Measurements from ENCODE around the gene AMIGO1. TPM values are rescaled to one million over a fixed set of nuclear protein-coding genes. Genes with fewer than 3 reads are reported as not detected.

Gene AMIGO1
- total and polyA plus RNA-seq, 10 of the 15 experiments (the other 5 are each of a cell fraction or from before 2014, with no cell fraction given): 0.02 to 0.28 (median 0.08) TPM; not detected in 1

DNA sequence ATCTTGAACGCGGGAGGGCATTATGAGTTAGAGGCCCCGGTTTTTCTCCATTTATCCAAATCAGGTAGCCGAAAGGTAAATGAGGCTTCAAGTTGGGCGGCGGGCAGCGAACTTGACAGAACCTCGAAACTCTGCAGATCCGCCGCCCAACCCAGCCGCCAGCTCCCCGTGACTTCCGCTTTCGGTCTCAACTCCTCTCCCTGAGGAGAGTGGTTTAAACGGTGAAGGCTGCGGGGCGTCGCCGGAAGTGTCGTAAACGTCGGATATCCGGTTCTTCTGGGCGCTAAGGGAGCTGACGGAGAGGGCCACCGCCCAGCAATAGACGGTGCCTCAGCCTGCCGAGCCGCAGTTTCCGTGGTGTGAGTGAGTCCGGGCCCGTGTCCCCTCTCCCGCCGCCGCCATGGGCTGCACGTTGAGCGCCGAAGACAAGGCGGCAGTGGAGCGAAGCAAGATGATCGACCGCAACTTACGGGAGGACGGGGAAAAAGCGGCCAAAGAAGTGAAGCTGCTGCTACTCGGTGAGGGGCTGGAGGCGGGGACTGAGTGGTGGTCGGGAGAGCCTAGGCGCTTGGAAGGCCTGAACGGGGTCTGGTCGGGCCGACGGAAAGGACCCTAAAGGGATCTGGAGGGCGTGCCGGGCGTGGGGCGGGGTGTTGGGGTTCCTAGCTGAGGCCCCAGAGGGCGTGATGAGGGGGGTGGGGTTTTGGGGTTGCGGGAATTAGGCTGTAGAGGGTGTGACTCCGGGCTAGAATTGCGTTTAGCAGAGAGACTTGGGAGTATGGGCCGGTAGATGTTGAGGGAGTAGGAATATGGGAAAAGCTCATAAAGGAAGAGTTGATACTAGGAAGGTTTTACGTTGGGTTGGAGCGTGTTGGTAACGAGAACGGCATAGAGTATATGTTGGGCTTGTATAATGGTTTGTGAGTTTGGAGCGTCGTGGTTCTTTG is 39.1 kb upstream of the AMIGO1 start, which contains the start of gene GNAI3 (continued):
- TF ChIP-seq RB1 (IDR thresholded peaks at IDR 0.05; ENCODE audit: borderline replicate concordance) (peak; percentile 64; the same call in 1 of the 2 replicates), ZNF207 (IDR thresholded peaks at IDR 0.05; ENCODE audit: borderline replicate concordance) (no peak; the same call in 1 of the 2 replicates), EZH2 (IDR thresholded peaks at IDR 0.05; ENCODE audit: borderline replicate concordance, control insufficient read depth, low read depth, low read length) (no peak), DPF2 (IDR thresholded peaks at IDR 0.05) (no peak; the same call in 1 of the 2 replicates), MYB (IDR thresholded peaks at IDR 0.05; ENCODE audit: borderline replicate concordance, low read depth, low read length) (0 out of 2 replicates have a peak, but pooled peaks have one; percentile 23), ESRRA (IDR thresholded peaks at IDR 0.05; ENCODE audit: low read length) (no peak), SUZ12 (IDR thresholded peaks at IDR 0.05; ENCODE audit: unreplicated experiment) (no peak), CHD2 (IDR thresholded peaks at IDR 0.05; ENCODE audit: borderline replicate concordance, low read depth, low read length) (peak; percentile 45; the same call in 1 of the 2 replicates), SMAD5 (IDR thresholded peaks at IDR 0.05; ENCODE audit: low read depth) (peak; percentile 91), MEF2A (IDR thresholded peaks at IDR 0.05; ENCODE audit: insufficient read depth, low read depth, low read length) (no peak), BCL11A (IDR thresholded peaks at IDR 0.05; ENCODE audit: low read depth, low read length) (no peak), MEF2B (IDR thresholded peaks at IDR 0.05; ENCODE audit: partially characterized antibody, poor library complexity, severe bottlenecking) (peak; percentile 54), NFYB (IDR thresholded peaks at IDR 0.05; ENCODE audit: insufficient read depth, low read depth, low read length) (peak; percentile 44; the same call in 1 of the 2 replicates), POU2F2 (IDR thresholded peaks at IDR 0.05; ENCODE audit: borderline replicate concordance, low read depth, low read length) (no peak), TARDBP (IDR thresholded peaks at IDR 0.05; ENCODE audit: borderline replicate concordance) (no peak)
- TF ChIP-seq, protein P1, sequence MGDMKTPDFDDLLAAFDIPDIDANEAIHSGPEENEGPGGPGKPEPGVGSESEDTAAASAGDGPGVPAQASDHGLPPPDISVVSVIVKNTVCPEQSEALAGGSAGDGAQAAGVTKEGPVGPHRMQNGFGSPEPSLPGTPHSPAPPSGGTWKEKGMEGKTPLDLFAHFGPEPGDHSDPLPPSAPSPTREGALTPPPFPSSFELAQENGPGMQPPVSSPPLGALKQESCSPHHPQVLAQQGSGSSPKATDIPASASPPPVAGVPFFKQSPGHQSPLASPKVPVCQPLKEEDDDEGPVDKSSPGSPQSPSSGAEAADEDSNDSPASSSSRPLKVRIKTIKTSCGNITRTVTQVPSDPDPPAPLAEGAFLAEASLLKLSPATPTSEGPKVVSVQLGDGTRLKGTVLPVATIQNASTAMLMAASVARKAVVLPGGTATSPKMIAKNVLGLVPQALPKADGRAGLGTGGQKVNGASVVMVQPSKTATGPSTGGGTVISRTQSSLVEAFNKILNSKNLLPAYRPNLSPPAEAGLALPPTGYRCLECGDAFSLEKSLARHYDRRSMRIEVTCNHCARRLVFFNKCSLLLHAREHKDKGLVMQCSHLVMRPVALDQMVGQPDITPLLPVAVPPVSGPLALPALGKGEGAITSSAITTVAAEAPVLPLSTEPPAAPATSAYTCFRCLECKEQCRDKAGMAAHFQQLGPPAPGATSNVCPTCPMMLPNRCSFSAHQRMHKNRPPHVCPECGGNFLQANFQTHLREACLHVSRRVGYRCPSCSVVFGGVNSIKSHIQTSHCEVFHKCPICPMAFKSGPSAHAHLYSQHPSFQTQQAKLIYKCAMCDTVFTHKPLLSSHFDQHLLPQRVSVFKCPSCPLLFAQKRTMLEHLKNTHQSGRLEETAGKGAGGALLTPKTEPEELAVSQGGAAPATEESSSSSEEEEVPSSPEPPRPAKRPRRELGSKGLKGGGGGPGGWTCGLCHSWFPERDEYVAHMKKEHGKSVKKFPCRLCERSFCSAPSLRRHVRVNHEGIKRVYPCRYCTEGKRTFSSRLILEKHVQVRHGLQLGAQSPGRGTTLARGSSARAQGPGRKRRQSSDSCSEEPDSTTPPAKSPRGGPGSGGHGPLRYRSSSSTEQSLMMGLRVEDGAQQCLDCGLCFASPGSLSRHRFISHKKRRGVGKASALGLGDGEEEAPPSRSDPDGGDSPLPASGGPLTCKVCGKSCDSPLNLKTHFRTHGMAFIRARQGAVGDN (IDR thresholded peaks at IDR 0.05): peak; percentile 64; the same call in 1 of the 2 replicates
- TF ChIP-seq, protein P2, sequence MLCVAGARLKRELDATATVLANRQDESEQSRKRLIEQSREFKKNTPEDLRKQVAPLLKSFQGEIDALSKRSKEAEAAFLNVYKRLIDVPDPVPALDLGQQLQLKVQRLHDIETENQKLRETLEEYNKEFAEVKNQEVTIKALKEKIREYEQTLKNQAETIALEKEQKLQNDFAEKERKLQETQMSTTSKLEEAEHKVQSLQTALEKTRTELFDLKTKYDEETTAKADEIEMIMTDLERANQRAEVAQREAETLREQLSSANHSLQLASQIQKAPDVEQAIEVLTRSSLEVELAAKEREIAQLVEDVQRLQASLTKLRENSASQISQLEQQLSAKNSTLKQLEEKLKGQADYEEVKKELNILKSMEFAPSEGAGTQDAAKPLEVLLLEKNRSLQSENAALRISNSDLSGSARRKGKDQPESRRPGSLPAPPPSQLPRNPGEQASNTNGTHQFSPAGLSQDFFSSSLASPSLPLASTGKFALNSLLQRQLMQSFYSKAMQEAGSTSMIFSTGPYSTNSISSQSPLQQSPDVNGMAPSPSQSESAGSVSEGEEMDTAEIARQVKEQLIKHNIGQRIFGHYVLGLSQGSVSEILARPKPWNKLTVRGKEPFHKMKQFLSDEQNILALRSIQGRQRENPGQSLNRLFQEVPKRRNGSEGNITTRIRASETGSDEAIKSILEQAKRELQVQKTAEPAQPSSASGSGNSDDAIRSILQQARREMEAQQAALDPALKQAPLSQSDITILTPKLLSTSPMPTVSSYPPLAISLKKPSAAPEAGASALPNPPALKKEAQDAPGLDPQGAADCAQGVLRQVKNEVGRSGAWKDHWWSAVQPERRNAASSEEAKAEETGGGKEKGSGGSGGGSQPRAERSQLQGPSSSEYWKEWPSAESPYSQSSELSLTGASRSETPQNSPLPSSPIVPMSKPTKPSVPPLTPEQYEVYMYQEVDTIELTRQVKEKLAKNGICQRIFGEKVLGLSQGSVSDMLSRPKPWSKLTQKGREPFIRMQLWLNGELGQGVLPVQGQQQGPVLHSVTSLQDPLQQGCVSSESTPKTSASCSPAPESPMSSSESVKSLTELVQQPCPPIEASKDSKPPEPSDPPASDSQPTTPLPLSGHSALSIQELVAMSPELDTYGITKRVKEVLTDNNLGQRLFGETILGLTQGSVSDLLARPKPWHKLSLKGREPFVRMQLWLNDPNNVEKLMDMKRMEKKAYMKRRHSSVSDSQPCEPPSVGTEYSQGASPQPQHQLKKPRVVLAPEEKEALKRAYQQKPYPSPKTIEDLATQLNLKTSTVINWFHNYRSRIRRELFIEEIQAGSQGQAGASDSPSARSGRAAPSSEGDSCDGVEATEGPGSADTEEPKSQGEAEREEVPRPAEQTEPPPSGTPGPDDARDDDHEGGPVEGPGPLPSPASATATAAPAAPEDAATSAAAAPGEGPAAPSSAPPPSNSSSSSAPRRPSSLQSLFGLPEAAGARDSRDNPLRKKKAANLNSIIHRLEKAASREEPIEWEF (IDR thresholded peaks at IDR 0.05; ENCODE audit: insufficient replicate concordance, low read depth, low read length): no peak
- TF ChIP-seq, protein P3, sequence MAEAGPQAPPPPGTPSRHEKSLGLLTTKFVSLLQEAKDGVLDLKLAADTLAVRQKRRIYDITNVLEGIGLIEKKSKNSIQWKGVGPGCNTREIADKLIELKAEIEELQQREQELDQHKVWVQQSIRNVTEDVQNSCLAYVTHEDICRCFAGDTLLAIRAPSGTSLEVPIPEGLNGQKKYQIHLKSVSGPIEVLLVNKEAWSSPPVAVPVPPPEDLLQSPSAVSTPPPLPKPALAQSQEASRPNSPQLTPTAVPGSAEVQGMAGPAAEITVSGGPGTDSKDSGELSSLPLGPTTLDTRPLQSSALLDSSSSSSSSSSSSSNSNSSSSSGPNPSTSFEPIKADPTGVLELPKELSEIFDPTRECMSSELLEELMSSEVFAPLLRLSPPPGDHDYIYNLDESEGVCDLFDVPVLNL (IDR thresholded peaks at IDR 0.05; ENCODE audit: low read depth, low read length): peak; percentile 18; the same call in 1 of the 2 replicates
